Glomerular visceral epithelial cell (primary cell): ENCODE results near the gene C2orf68.
"Not testable (repeated sequence)": the region's sequence is repeated elsewhere in the genome, so short reads cannot be mapped to it uniquely, and the experiment has no call there.

Source experiments
- DNase-seq: peaks from one replicate; pipeline ENCODE4 v3.0.0-alpha.2; 2016; ENCODE audit errors: extremely low spot score

C2orf68 gene

DNA sequence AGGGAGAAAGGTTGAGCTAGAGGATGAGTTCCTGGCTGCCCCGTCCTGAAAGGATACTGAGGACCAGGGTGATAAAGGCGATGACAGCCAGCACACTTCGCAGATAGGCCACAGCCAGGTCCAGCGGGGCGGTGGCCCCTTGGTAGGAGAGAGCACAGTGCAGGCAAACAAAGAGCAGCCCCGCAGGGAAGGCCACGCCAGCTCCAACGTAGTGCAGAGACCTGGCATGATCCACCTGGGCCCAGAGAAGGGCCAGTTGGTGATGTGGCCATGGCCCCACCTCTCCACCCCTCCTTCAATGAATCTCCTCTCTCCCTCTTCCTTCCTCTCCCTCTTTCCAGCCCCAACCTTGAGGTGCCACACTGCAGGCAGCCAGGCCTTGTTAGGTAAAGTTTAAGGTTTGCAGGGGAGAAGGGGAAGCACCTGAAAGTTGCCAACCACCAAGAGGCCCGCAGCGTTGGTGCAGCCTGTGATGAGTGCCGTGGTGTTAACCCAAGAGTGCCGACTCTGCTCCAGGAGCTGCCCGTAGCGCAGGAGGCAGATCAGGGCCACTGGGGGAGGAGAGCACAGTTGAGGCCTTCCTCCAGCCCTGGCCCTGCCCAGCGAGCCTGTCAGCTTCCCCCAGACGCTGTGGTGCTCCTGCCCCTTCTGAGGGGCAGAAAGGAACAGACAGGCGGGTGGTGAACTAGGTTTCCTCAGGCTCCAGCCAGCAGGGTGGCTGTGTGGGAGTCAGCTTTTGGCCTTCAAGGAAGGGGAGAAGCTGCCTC, 12.2 kb downstream of the C2orf68 start:
- no peak for DNase-seq

DNA sequence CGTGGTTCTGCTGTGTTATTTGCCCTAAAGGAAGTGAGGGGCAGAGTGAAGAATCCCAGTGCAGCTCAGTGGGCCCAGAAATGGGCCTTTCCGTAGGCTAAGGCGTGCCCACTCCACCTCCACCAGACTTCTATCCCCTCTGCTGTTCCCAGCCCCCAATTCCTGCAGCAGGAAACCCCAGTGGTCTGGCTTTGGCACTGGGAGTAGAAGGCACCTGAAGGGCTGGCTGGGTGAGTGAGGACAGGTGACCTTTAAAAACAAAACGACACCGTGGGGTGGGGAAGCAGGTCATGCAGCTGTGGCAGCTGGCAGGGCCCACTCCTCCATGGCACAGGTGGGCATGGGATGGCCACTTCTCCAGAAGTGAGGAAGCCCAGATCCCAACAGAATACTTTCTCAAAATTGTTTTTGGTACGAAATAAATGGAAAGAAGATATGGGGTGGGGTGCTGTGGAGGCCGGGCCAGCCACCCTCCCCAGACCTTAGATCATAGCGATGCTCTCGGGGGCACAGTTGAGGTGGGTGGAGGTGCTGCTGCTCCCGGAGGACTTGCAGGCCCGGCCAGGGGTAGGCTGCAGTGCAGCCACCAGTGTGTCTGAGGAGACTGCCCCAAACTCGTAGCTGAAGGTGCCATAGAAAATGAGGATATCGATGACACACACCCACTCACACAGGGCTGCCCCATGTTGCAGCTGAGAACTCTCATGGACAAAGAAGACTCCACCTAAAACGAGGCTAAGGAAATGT, 13.1 kb downstream of the C2orf68 start:
- DNase-seq = no peak

- no peak for DNase-seq
These were observed 14.6 kb downstream of the C2orf68 start for GRCh38 chr2:85597241-85597640.

GRCh38 chr2:85596486-85597143, 15.3 kb downstream of the C2orf68 start:
- DNase-seq = no peak

DNA sequence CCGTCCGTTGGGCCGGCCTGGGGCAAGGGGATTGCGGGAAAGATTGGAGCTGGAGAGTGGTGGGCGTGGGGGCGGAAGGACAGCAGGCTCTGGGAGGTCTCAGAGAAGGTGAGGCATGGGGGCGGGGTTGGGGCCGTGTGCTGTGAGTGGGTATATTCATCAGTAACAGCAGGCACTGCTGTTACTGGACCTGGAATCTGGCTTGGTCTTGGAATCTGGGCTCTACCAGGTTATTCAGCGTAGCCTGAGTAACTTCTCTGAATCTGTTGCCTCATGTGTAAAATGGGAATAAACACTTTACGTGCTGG, 15.9 kb downstream of the C2orf68 start:
- DNase-seq = peak; percentile 25

DNA sequence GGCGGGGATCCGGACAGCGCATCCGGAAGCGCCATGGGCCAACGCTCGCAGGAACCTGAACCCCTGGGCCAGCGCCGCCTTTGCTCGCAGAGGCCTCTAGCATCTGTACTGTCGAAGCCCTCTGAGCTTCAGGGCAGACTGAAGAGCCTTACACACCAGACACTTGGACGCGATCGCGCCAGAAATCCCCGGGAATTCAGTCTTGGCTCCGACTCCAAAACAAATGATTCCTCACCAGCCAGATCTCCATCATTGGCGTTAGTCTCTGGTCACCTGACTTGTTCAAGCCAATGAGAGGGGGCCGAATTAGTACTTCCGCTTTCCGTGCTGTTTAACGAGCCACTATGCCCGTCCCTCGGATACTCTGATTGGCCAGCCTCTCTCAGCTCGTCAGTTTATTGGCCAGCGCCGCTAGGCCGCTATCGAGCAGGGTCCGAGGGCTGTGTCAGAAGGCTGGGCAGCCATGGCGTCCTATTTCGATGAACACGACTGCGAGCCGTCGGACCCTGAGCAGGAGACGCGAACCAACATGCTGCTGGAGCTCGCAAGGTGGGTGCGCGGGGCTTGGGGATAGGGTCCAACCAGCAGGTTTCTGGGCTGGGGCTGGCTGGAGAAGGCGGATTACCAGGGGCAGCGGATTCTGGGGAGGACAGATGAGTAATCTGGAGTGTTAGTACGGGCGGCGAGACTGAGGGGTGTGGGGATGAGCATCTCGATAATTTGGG, 16.4 kb downstream of the C2orf68 start, which contains the start of gene RNF181:
Gene RNF181, plus strand, starts transcription at position 445 of the 725 bp plus-strand sequence. Its CDS starts 19 bp downstream, at position 464.
- DNase-seq = peak; percentile 95

- DNase-seq = no peak
These were observed 17.1 kb downstream of the C2orf68 start for GRCh38 chr2:85594715-85595300.

- no peak for DNase-seq
These were observed 18.8 kb downstream of the C2orf68 start for GRCh38 chr2:85593023-85593422.

DNA sequence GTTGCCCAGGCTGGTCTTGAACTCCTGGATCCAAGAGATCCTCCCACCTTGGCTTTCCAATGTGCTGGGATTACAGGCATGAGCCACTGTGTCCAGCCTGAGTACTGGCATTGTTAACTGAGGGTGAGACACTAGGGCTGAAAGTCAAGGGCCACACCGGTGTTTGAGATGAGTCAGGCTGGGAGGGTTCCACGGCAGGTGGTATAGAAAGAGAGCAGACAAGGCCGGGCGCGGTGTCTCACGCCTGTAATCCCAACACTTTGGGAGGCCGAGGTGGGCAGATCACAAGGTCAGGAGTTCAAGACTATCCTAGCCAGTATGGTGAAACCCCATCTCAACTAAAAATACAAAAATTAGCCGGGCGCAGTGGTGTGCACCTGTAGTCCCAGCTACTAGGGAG, 19.6 kb downstream of the C2orf68 start:
- DNase-seq = not testable (repeated sequence)

- DNase-seq = no peak
These were observed 20.3 kb downstream of the C2orf68 start for GRCh38 chr2:85591563-85591962.

GRCh38 chr2:85590950-85591349, 20.9 kb downstream of the C2orf68 start:
- no peak for DNase-seq

- peak; percentile 47 for DNase-seq
These were observed 21.7 kb downstream of the C2orf68 start for GRCh38 chr2:85589982-85590791.

DNA sequence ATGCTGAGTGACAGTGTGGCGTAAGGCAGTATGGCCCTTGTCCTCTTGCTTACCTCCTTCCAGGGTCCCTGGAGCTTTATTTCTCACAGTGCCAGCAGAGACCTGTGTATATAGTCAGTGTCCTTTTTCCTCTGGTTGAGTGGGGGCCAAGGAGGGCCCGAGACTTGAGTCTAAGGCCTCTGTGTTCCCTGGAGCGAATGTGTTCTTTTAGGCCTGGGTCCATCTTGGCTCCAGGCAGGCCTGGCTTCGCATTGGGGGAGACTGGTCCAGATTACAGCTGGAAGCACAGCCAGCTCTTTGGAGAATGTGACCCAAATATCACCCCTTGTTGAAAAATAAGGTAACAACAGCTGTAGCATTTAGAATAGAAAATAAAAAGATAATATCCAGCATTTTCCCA, 22.7 kb downstream of the C2orf68 start:
- DNase-seq = no peak

GRCh38 chr2:85588645-85589044, 23.2 kb downstream of the C2orf68 start:
- DNase-seq = no peak

DNA sequence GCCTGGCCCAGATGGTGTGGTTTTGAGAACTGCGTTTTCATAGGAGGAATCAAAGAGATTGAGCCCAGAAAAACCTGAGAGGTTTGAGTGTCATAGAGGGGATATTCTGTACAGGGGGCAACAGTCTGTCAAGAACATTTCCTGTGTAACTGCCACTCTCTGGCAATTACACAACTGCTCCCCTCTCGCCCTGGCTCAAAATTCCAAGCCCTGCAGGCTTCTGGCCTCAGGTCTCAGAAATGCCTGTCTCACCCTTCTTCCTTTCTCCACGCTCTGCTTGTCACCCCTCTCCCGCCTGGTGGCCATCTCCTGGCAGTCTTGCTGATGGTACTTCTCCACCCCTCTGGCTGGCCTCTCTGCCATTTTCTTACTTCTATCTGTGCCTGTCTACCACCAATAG, 23.6 kb downstream of the C2orf68 start:
- no peak for DNase-seq

- peak; percentile 25 for DNase-seq
These were observed 26.1 kb downstream of the C2orf68 start for GRCh38 chr2:85585781-85586105.

DNA sequence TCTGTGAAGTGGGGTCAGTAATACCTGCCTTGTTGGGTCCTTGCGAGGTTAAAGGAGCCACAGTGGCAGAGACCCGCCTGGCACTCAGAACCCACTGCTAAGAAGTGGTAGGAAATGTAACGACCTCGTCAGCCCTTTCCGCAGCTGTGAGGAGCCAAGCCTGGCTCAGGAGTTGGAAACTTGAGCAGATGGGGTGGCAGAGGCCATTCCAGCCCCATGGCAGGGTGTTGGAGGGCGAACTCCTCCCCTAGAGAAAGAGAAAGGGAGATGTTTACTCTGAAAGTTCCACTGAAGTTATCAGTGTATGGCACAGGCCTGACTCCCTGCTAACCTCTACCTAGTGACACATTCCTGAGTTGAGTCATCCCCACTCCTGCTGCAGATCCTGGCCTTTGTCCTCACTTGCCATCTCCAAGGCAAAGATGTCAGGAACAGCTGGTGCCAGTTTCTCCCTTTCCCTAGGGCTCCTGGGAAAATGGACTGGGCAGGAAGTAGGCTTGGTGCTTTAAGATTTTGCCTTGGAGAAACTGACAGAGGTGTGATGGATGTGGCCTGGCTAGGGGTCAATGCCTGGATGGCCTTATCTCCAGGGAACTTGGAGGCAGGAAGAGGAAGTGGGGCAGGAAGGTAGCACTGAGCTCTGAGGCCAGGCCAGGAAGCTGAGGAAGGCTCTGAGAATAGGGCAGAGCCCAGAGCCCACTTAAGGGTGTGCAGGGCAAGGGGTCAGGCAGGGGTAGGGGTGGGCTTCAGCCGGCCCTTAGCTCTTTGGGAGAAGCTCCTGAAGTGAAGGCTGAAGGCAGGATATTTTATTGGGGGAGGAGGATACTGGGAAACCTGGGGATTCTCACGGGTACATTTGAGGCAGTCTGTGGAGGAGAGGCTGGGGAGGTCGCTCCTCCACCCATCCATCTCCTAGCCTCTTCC, 26.7 kb downstream of the C2orf68 start:
- peak; percentile 77 for DNase-seq

GRCh38 chr2:85584354-85584856, 27.5 kb downstream of the C2orf68 start, which contains the start of gene VAMP5:
Gene VAMP5, plus strand, starts transcription at chr2:85584431. Its CDS starts 60 bp downstream, at chr2:85584491.
- DNase-seq = no peak

DNA sequence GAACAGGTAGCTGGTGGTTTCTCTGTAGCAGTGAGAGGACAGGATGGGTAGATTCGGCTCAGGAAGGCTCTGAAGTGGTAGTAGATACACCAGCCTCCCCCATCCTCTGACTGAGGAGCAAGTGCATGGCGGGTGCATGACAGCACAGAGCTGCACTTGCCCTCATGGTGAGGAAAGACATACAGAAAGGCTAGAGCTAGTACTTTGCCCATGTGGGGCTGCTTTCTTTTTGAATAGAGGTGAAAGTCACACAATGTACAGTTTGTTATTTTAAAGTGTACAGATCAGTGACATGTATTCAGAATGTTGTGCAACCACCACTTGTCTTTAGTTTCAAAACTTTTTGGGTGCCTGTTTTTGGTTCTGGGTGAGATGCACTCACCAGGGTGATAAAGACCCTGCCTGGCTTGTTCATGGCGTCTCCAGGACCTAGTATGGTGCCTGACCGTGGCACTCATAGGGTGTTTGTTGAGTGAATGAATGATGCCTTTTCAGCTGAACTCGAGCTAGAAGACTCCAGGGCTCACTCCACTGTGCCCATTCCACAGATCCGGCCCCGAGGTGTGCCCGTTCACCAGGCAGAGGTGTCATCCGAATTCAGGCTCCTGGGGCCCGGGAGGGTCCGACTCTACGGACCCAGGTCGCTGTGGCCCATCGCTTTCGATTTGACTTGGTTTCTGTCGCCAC, 28.1 kb downstream of the C2orf68 start:
- no peak for DNase-seq
